ENCODE results near the gene CSNK1G1.
A peak's percentile ranks its signal among the peaks of the same experiment; 100 is the strongest.

Gene CSNK1G1

GRCh38 chr15:64151727-64152506, 204.1 kb downstream of the CSNK1G1 start, which contains the start of gene SNX22:
Gene SNX22 (plus strand): TSS chr15:64151731. CDS start chr15:64151776, 45 bp downstream.
- TF ChIP-seq CTCF (IDR thresholded peaks at IDR 0.05), result no peak
- peaks cover 15% of the 10 kb centered on the region for H3K4me1 Mint-ChIP-seq
- H3K27ac Mint-ChIP-seq, result peak within 1 kb of the TSS; percentile 51
- H3K9me3 Mint-ChIP-seq, result no peaks in the 10 kb centered on the region
- H3K36me3 Mint-ChIP-seq (ENCODE audit: low read depth), result peaks cover 23% of the 10 kb centered on the region
- peaks cover 43% of the 10 kb centered on the region for H3K27me3 Mint-ChIP-seq (ENCODE audit: low read depth, poor library complexity)
- peak within 1 kb of the TSS; percentile 80 for H3K4me3 Mint-ChIP-seq
- peak; percentile 48 for DNase-seq

GRCh38 chr15:64149893-64150578, 205.9 kb downstream of the CSNK1G1 start:
- peaks cover 15% of the 10 kb centered on the region for H3K4me1 Mint-ChIP-seq
- peaks cover 43% of the 10 kb centered on the region for H3K27me3 Mint-ChIP-seq (ENCODE audit: low read depth, poor library complexity)
- DNase-seq, result no peak
- peaks cover 7% of the 10 kb centered on the region for H3K36me3 Mint-ChIP-seq (ENCODE audit: low read depth)
- no peak overlapping the region for H3K27ac Mint-ChIP-seq
- peak overlapping the region; percentile 33 for H3K4me3 Mint-ChIP-seq
- no peak for TF ChIP-seq CTCF (IDR thresholded peaks at IDR 0.05)
- H3K9me3 Mint-ChIP-seq, result no peaks in the 10 kb centered on the region

GRCh38 chr15:64149424-64149823, 206.5 kb downstream of the CSNK1G1 start:
- H3K4me1 Mint-ChIP-seq, result peaks cover 15% of the 10 kb centered on the region
- peaks cover 7% of the 10 kb centered on the region for H3K36me3 Mint-ChIP-seq (ENCODE audit: low read depth)
- peak overlapping the region; percentile 33 for H3K4me3 Mint-ChIP-seq
- no peaks in the 10 kb centered on the region for H3K9me3 Mint-ChIP-seq
- H3K27me3 Mint-ChIP-seq (ENCODE audit: low read depth, poor library complexity), result peaks cover 43% of the 10 kb centered on the region
- no peak for TF ChIP-seq CTCF (IDR thresholded peaks at IDR 0.05)
- no peak for DNase-seq
- H3K27ac Mint-ChIP-seq, result no peak overlapping the region

- Mint-ChIP-seq H3K27me3 (ENCODE audit: low read depth, poor library complexity) (peaks cover 42% of the 10 kb centered on the region), H3K4me1 (peaks cover 13% of the 10 kb centered on the region), H3K27ac (no peak overlapping the region), H3K4me3 (no peak overlapping the region), H3K36me3 (ENCODE audit: low read depth) (peaks cover 5% of the 10 kb centered on the region), H3K9me3 (no peaks in the 10 kb centered on the region)
- DNase-seq, result no peak
- no peak for TF ChIP-seq CTCF (IDR thresholded peaks at IDR 0.05)
Observed at GRCh38 chr15:64148581-64148980, 207.4 kb downstream of the CSNK1G1 start.

GRCh38 chr15:64148168-64148567, 207.8 kb downstream of the CSNK1G1 start:
- no peak overlapping the region for H3K4me3 Mint-ChIP-seq
- H3K4me1 Mint-ChIP-seq, result peaks cover 8% of the 10 kb centered on the region
- no peak overlapping the region for H3K27ac Mint-ChIP-seq
- TF ChIP-seq CTCF (IDR thresholded peaks at IDR 0.05), result no peak
- no peaks in the 10 kb centered on the region for H3K9me3 Mint-ChIP-seq
- peaks cover 38% of the 10 kb centered on the region for H3K27me3 Mint-ChIP-seq (ENCODE audit: low read depth, poor library complexity)
- no peak for DNase-seq
- peaks cover 5% of the 10 kb centered on the region for H3K36me3 Mint-ChIP-seq (ENCODE audit: low read depth)

All from nephron progenitor cell (in vitro differentiated cells).